Caki2 (cell line): ENCODE data around the gene DRICH1. TPM values are rescaled to one million over a fixed set of nuclear protein-coding genes. Genes with fewer than 3 reads are reported as not detected.
"Not testable (repeated sequence)": the region's sequence is repeated elsewhere in the genome, so short reads cannot be mapped to it uniquely, and the experiment has no call there.

Source experiments
- DNase-seq: peaks from one replicate; pipeline ENCODE4 v3.0.0-alpha.2; 2015; ENCODE audit warnings: low read depth
- in situ Hi-C: cut with HindIII; loops from 2 replicates; pipeline ENCODE4 v1.10.0; 2016; ENCODE audit warnings: low sequenced_read_pairs, low pct_unique_long_range_greater_than_20kb, mixed read lengths
- total RNA-seq: library from RNA; depleted of rRNA; stranded (reverse); fragments of >200 nt; shearing (Covaris generic); gene quantifications from 2 replicates; pipeline ENCODE4 v1.2.3, GENCODE V29; 2014; ENCODE audit warnings: low replicate concordance

Gene DRICH1
- total RNA-seq, 1 experiment from 2014 or later = not detected

- DNase-seq = peak; percentile 14
- in situ Hi-C loops = no loop called here
Measured at GRCh38 chr22:23608583-23608982, 23.5 kb downstream of the DRICH1 start.

- in situ Hi-C loops = no loop called here
- DNase-seq = no peak
Measured at GRCh38 chr22:23606204-23607131, 25.7 kb downstream of the DRICH1 start.

GRCh38 chr22:23604939-23605712, 27.0 kb downstream of the DRICH1 start:
- DNase-seq = no peak
- in situ Hi-C loops = no loop called here

GRCh38 chr22:23603266-23603665, 28.9 kb downstream of the DRICH1 start:
- DNase-seq = no peak

GRCh38 chr22:23598805-23599518, 33.2 kb downstream of the DRICH1 start:
- in situ Hi-C loops = no loop called here

More at GRCh38 chr22:23603266-23603665, 28.9 kb downstream of the DRICH1 start:
- in situ Hi-C loops = no loop called here

GRCh38 chr22:23597576-23598268, 34.4 kb downstream of the DRICH1 start:
- DNase-seq, in situ Hi-C loops: not testable (repeated sequence)

More at GRCh38 chr22:23598805-23599518, 33.2 kb downstream of the DRICH1 start:
- no peak for DNase-seq

- DNase-seq, in situ Hi-C loops: not testable (repeated sequence)
Measured at GRCh38 chr22:23595904-23596303, 36.2 kb downstream of the DRICH1 start.

GRCh38 chr22:23591846-23592245, 40.3 kb downstream of the DRICH1 start:
- in situ Hi-C loops = no loop called here
- DNase-seq = no peak

GRCh38 chr22:23591201-23591791, 40.8 kb downstream of the DRICH1 start:
- peak; percentile 41 for DNase-seq
- in situ Hi-C loops = no loop called here

- DNase-seq = no peak
- in situ Hi-C loops = no loop called here
Measured at GRCh38 chr22:23583836-23584235, 48.3 kb downstream of the DRICH1 start.

- in situ Hi-C loops = no loop called here
Measured at GRCh38 chr22:23583153-23583552, 49.0 kb downstream of the DRICH1 start.

GRCh38 chr22:23581260-23581650, 50.9 kb downstream of the DRICH1 start:
- no peak for DNase-seq
- in situ Hi-C loops = no loop called here

More at GRCh38 chr22:23583153-23583552, 49.0 kb downstream of the DRICH1 start:
- DNase-seq = no peak

GRCh38 chr22:23580576-23581259, 51.4 kb downstream of the DRICH1 start:
- in situ Hi-C loops = no loop called here
- DNase-seq = no peak

- no peak for DNase-seq
- in situ Hi-C loops = no loop called here
Measured at GRCh38 chr22:23579870-23580575, 52.1 kb downstream of the DRICH1 start, which contains the start of gene IGLL1. Gene IGLL1 (minus strand): TSS chr22:23580290. CDS start chr22:23580190, 100 bp downstream.

GRCh38 chr22:23579280-23579679, 52.8 kb downstream of the DRICH1 start:
- in situ Hi-C loops = no loop called here
- no peak for DNase-seq

- DNase-seq = no peak
- in situ Hi-C loops = no loop called here
Measured at GRCh38 chr22:23578306-23578705, 53.8 kb downstream of the DRICH1 start.
